ENCODE results near the gene CS. TPM values are rescaled to one million over a fixed set of nuclear protein-coding genes. Genes with fewer than 3 reads are reported as not detected.

The CS gene
- polyA plus RNA-seq, 1 donor from 2014 or later = 65.7 TPM

DNA sequence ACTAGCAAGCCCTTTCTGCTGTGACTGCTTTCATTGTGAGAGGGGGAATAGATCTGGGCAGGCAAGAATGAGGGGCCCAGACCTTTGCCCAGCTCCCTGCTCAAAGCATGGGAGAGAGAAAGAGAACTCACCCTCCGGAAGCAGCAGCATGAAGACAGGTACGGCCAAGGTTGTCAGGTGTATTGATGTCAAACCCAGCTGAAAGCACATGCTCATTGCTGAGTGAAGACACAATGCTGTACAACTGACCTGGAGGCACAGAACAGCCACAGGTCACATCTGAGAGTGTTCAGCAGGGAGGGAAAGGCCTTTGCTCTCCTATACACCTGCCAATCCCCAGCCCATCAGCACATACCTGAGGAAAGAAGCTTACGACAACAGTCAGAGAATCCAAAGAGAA lies 47.5 kb downstream of the CS start:
- Histone ChIP-seq H3K4me2 (ENCODE audit: low read length) (no peak overlapping the region), H3K9ac (ENCODE audit: low read length) (no peak overlapping the region), H3K27ac (ENCODE audit: low read length) (no peak overlapping the region)

DNA sequence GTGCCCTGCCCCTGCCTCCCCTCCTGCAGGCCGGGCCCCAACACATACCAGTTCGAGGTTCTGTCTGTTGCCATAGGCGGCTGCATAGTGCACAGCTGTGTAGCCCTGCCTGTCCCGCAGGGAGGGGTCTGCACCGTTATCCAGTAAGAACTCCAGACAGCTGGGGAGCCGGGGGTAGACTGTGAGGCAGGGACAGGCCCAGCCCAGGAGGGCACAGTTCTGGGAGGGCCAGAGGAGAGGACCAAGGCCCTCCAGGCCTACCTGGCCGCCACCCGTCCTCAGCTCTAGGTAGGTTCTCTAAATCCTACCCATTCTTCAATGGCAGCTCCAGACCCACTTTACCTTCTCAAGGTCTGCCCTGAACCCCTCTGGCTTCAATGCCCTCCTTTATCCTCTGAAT lies 51.4 kb downstream of the CS start:
- Histone ChIP-seq H3K9ac (ENCODE audit: low read length) (no peak overlapping the region), H3K27me3 (ENCODE audit: insufficient read depth, low read depth, low read length) (no peaks in the 10 kb centered on the region), H3K4me3 (ENCODE audit: low read length) (no peak overlapping the region), H3K9me3 (ENCODE audit: low read length) (no peaks in the 10 kb centered on the region), H2AFZ (ENCODE audit: low read depth, low read length) (no peak overlapping the region), H3F3A (ENCODE audit: insufficient read depth, low read length, poor library complexity, severe bottlenecking) (no peaks in the 10 kb centered on the region), H3K79me2 (replicated peaks; ENCODE audit: insufficient read depth, low read length) (no peaks in the 10 kb centered on the region), H4K20me1 (ENCODE audit: insufficient read depth) (no peaks in the 10 kb centered on the region), H3K4me2 (ENCODE audit: low read length) (no peak overlapping the region), H3K36me3 (ENCODE audit: insufficient read depth, low read length) (no peaks in the 10 kb centered on the region), H3K27ac (ENCODE audit: low read length) (no peak overlapping the region), H3K9me2 (ENCODE audit: insufficient read depth, low read length) (no peaks in the 10 kb centered on the region)
- no peak for TF ChIP-seq SMC3 (conservative IDR thresholded peaks at IDR 0.05; ENCODE audit: poor library complexity)
- no peak for TF ChIP-seq POLR2AphosphoS5 (IDR thresholded peaks at IDR 0.05)
- no peak for TF ChIP-seq EZH2 (IDR thresholded peaks at IDR 0.05; ENCODE audit: borderline replicate concordance, insufficient read depth, low read length, poor library complexity, severe bottlenecking)
- TF ChIP-seq EP300 (conservative IDR thresholded peaks at IDR 0.05; ENCODE audit: poor library complexity, severe bottlenecking) = no peak
- no peak for TF ChIP-seq RAD21 (conservative IDR thresholded peaks at IDR 0.05)
- TF ChIP-seq, protein P1, sequence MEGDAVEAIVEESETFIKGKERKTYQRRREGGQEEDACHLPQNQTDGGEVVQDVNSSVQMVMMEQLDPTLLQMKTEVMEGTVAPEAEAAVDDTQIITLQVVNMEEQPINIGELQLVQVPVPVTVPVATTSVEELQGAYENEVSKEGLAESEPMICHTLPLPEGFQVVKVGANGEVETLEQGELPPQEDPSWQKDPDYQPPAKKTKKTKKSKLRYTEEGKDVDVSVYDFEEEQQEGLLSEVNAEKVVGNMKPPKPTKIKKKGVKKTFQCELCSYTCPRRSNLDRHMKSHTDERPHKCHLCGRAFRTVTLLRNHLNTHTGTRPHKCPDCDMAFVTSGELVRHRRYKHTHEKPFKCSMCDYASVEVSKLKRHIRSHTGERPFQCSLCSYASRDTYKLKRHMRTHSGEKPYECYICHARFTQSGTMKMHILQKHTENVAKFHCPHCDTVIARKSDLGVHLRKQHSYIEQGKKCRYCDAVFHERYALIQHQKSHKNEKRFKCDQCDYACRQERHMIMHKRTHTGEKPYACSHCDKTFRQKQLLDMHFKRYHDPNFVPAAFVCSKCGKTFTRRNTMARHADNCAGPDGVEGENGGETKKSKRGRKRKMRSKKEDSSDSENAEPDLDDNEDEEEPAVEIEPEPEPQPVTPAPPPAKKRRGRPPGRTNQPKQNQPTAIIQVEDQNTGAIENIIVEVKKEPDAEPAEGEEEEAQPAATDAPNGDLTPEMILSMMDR (IDR thresholded peaks at IDR 0.05; ENCODE audit: poor library complexity, severe bottlenecking) = no peak

More for the DNA sequence above, 47.5 kb downstream of the CS start:
- Histone ChIP-seq H3K36me3 (ENCODE audit: insufficient read depth, low read length) (peaks cover 7% of the 10 kb centered on the region), H3K27me3 (ENCODE audit: insufficient read depth, low read depth, low read length) (no peaks in the 10 kb centered on the region), H3K4me3 (ENCODE audit: low read length) (no peak overlapping the region), H3K9me2 (ENCODE audit: insufficient read depth, low read length) (no peaks in the 10 kb centered on the region), H2AFZ (ENCODE audit: low read depth, low read length) (no peak overlapping the region), H3K79me2 (replicated peaks; ENCODE audit: insufficient read depth, low read length) (peaks cover 19% of the 10 kb centered on the region), H3K9me3 (ENCODE audit: low read length) (no peaks in the 10 kb centered on the region), H4K20me1 (ENCODE audit: insufficient read depth) (no peaks in the 10 kb centered on the region), H3F3A (ENCODE audit: insufficient read depth, low read length, poor library complexity, severe bottlenecking) (no peaks in the 10 kb centered on the region)
- TF ChIP-seq EZH2 (IDR thresholded peaks at IDR 0.05; ENCODE audit: borderline replicate concordance, insufficient read depth, low read length, poor library complexity, severe bottlenecking) = no peak
- TF ChIP-seq POLR2AphosphoS5 (IDR thresholded peaks at IDR 0.05) = no peak
- TF ChIP-seq, protein P1 (IDR thresholded peaks at IDR 0.05; ENCODE audit: poor library complexity, severe bottlenecking) = no peak
- TF ChIP-seq RAD21 (conservative IDR thresholded peaks at IDR 0.05) = no peak
- TF ChIP-seq, protein P2, sequence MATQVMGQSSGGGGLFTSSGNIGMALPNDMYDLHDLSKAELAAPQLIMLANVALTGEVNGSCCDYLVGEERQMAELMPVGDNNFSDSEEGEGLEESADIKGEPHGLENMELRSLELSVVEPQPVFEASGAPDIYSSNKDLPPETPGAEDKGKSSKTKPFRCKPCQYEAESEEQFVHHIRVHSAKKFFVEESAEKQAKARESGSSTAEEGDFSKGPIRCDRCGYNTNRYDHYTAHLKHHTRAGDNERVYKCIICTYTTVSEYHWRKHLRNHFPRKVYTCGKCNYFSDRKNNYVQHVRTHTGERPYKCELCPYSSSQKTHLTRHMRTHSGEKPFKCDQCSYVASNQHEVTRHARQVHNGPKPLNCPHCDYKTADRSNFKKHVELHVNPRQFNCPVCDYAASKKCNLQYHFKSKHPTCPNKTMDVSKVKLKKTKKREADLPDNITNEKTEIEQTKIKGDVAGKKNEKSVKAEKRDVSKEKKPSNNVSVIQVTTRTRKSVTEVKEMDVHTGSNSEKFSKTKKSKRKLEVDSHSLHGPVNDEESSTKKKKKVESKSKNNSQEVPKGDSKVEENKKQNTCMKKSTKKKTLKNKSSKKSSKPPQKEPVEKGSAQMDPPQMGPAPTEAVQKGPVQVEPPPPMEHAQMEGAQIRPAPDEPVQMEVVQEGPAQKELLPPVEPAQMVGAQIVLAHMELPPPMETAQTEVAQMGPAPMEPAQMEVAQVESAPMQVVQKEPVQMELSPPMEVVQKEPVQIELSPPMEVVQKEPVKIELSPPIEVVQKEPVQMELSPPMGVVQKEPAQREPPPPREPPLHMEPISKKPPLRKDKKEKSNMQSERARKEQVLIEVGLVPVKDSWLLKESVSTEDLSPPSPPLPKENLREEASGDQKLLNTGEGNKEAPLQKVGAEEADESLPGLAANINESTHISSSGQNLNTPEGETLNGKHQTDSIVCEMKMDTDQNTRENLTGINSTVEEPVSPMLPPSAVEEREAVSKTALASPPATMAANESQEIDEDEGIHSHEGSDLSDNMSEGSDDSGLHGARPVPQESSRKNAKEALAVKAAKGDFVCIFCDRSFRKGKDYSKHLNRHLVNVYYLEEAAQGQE (IDR thresholded peaks at IDR 0.05; ENCODE audit: borderline replicate concordance) = no peak
